Activated naive CD8-positive, alpha-beta T cell treated with anti-CD3 and anti-CD28 coated beads, Interleukin-2, amount 50 U/mL, for 16 hours (primary cell): Measurements from ENCODE around the gene KIAA1671.
"Not testable (repeated sequence)": the region's sequence is repeated elsewhere in the genome, so short reads cannot be mapped to it uniquely, and the experiment has no call there.

Experiments used
- DNase-seq: peaks from one replicate; pipeline ENCODE4 v3.0.0-alpha.2; 2020; ENCODE audit warnings: low read depth, low spot score

Gene KIAA1671

GRCh38 chr22:25196326-25196725, 243.8 kb downstream of the KIAA1671 start:
- no peak for DNase-seq

GRCh38 chr22:25197340-25197739, 244.8 kb downstream of the KIAA1671 start:
- no peak for DNase-seq

- DNase-seq = no peak
These were observed 247.4 kb downstream of the KIAA1671 start, which contains the start of gene CRYBB3 for GRCh38 chr22:25199731-25200520. CRYBB3 (plus strand) TSS chr22:25199858; CDS start chr22:25201397, 1,539 bp downstream.

GRCh38 chr22:25200967-25201366, 248.5 kb downstream of the KIAA1671 start:
- no peak for DNase-seq

GRCh38 chr22:25201557-25202273, 249.2 kb downstream of the KIAA1671 start:
- DNase-seq = no peak

- no peak for DNase-seq
These were observed 249.9 kb downstream of the KIAA1671 start for GRCh38 chr22:25202290-25202921.

GRCh38 chr22:25203082-25203481, 250.6 kb downstream of the KIAA1671 start:
- DNase-seq = no peak

GRCh38 chr22:25204547-25204946, 252.0 kb downstream of the KIAA1671 start:
- not testable (repeated sequence) for DNase-seq

GRCh38 chr22:25205847-25206246, 253.3 kb downstream of the KIAA1671 start:
- no peak for DNase-seq

GRCh38 chr22:25206998-25207397, 254.5 kb downstream of the KIAA1671 start:
- DNase-seq = no peak

- DNase-seq = no peak
These were observed 255.1 kb downstream of the KIAA1671 start for GRCh38 chr22:25207553-25208157.

- no peak for DNase-seq
These were observed 255.8 kb downstream of the KIAA1671 start for GRCh38 chr22:25208328-25208727.

- DNase-seq = no peak
These were observed 256.4 kb downstream of the KIAA1671 start for GRCh38 chr22:25208743-25209505.

GRCh38 chr22:25210793-25211192, 258.3 kb downstream of the KIAA1671 start:
- DNase-seq = no peak

- no peak for DNase-seq
These were observed 259.8 kb downstream of the KIAA1671 start for GRCh38 chr22:25212337-25212736.

- DNase-seq = no peak
These were observed 260.7 kb downstream of the KIAA1671 start for GRCh38 chr22:25213221-25213620.

GRCh38 chr22:25216230-25216629, 263.7 kb downstream of the KIAA1671 start:
- DNase-seq = no peak

- no peak for DNase-seq
These were observed 266.7 kb downstream of the KIAA1671 start, which contains the start of gene CRYBB2 for GRCh38 chr22:25219211-25219689. CRYBB2 (plus strand) TSS chr22:25219639; CDS start chr22:25221430, 1,791 bp downstream.

GRCh38 chr22:25219948-25220442, 267.5 kb downstream of the KIAA1671 start:
- no peak for DNase-seq

GRCh38 chr22:25221790-25222189, 269.3 kb downstream of the KIAA1671 start:
- no peak for DNase-seq
